ENCODE measurements around the gene LPCAT1. TPM values are rescaled to one million over a fixed set of nuclear protein-coding genes. Genes with fewer than 3 reads are reported as not detected.
A peak's percentile ranks its signal among the peaks of the same experiment; 100 is the strongest.

The LPCAT1 gene
- total RNA-seq, 3 donors from 2014 or later (not counting 1 experiment from before 2014, with no cell fraction given), result 196 to 302 (median 252) TPM

GRCh38 chr5:1449081-1449630 is 74.6 kb downstream of the LPCAT1 start:
- Mint-ChIP-seq H3K36me3 (peaks cover 14% of the 10 kb centered on the region), H3K4me1 (peaks cover 15 to 36% of the 10 kb centered on the region in 2 donors), H3K27ac (no peak overlapping the region), H3K9me3 (peaks cover 4% of the 10 kb centered on the region in 2 donors), H3K4me3 (peak overlapping the region; percentile 41), H3K27me3 (ENCODE audit: low read depth in 2 of 2) (peaks cover 27 to 30% of the 10 kb centered on the region in 2 donors)
- ATAC-seq (no peak), DNase-seq (no peak)
- intact Hi-C loops (cut with micrococcal nuclease), result no loop called here
- Histone ChIP-seq H3K4me3 (ENCODE audit: low read length) (no peak overlapping the region), H3K9me3 (ENCODE audit: control insufficient read depth, insufficient read depth, low read length) (peaks cover 5% of the 10 kb centered on the region), H3K27ac (ENCODE audit: low read length) (no peak overlapping the region), H3K36me3 (ENCODE audit: control insufficient read depth, insufficient read depth, low read length) (no peaks in the 10 kb centered on the region), H3K4me1 (ENCODE audit: control insufficient read depth, insufficient read depth, low read length) (peaks cover 38% of the 10 kb centered on the region), H3K27me3 (ENCODE audit: control insufficient read depth, insufficient read depth, low read length) (peaks cover 10% of the 10 kb centered on the region)
- WGBS (ENCODE audit: insufficient coverage), result 90% methylated on average over 12 of the region's 12 CpGs
- TF ChIP-seq CTCF (IDR thresholded peaks at IDR 0.05), result no peak

GRCh38 chr5:1448511-1449011 is 75.2 kb downstream of the LPCAT1 start:
- peak in 1 of 2 donors; percentile 46 for DNase-seq
- peaks cover 15% of the 10 kb centered on the region for H3K27me3 ChIP-seq (ENCODE audit: control insufficient read depth, insufficient read depth, low read length)
- H3K4me3 ChIP-seq (ENCODE audit: low read length), result no peak overlapping the region
- no peak for TF ChIP-seq CTCF (IDR thresholded peaks at IDR 0.05)
- intact Hi-C loops (cut with micrococcal nuclease), result no loop called here
- WGBS (ENCODE audit: insufficient coverage), result 65% methylated on average over 4 of the region's 5 CpGs
- peaks cover 15 to 36% of the 10 kb centered on the region in 2 donors for H3K4me1 Mint-ChIP-seq
- no peak overlapping the region for H3K27ac Mint-ChIP-seq
- H3K9me3 ChIP-seq (ENCODE audit: control insufficient read depth, insufficient read depth, low read length), result no peaks in the 10 kb centered on the region
- peaks cover 31 to 32% of the 10 kb centered on the region in 2 donors for H3K27me3 Mint-ChIP-seq (ENCODE audit: low read depth in 2 of 2)
- peak; percentile 70 to 73 (median 72) for ATAC-seq
- H3K4me1 ChIP-seq (ENCODE audit: control insufficient read depth, insufficient read depth, low read length), result peaks cover 41% of the 10 kb centered on the region
- peaks cover 8% of the 10 kb centered on the region for H3K36me3 Mint-ChIP-seq
- H3K36me3 ChIP-seq (ENCODE audit: control insufficient read depth, insufficient read depth, low read length), result no peaks in the 10 kb centered on the region
- H3K4me3 Mint-ChIP-seq, result peak overlapping the region; percentile 41
- H3K9me3 Mint-ChIP-seq, result peaks cover 2 to 3% of the 10 kb centered on the region in 2 donors
- no peak overlapping the region for H3K27ac ChIP-seq (ENCODE audit: low read length)

GRCh38 chr5:1447671-1448361 is 75.9 kb downstream of the LPCAT1 start:
- WGBS (ENCODE audit: insufficient coverage), result 28% methylated on average over 16 of the region's 16 CpGs

More at GRCh38 chr5:1447671-1448361, 75.9 kb downstream of the LPCAT1 start:
- peaks cover 31 to 38% of the 10 kb centered on the region in 2 donors for H3K27me3 Mint-ChIP-seq (ENCODE audit: low read depth in 2 of 2)
- H3K4me1 ChIP-seq (ENCODE audit: control insufficient read depth, insufficient read depth, low read length), result peaks cover 41% of the 10 kb centered on the region
- intact Hi-C loops (cut with micrococcal nuclease), result no loop called here
- H3K9me3 Mint-ChIP-seq, result no peaks in the 10 kb centered on the region
- H3K9me3 ChIP-seq (ENCODE audit: control insufficient read depth, insufficient read depth, low read length), result no peaks in the 10 kb centered on the region
- H3K27me3 ChIP-seq (ENCODE audit: control insufficient read depth, insufficient read depth, low read length), result peaks cover 22% of the 10 kb centered on the region
- no peak overlapping the region for H3K4me3 ChIP-seq (ENCODE audit: low read length)
- H3K36me3 Mint-ChIP-seq, result peaks cover under 1% of the 10 kb centered on the region
- no peak overlapping the region for H3K27ac Mint-ChIP-seq
- H3K4me3 Mint-ChIP-seq, result no peak overlapping the region
- ATAC-seq, result peak; percentile 43 to 51 (median 43)
- no peaks in the 10 kb centered on the region for H3K36me3 ChIP-seq (ENCODE audit: control insufficient read depth, insufficient read depth, low read length)
- TF ChIP-seq CTCF (IDR thresholded peaks at IDR 0.05), result no peak
- peak in 1 of 2 donors; percentile 31 for DNase-seq
- H3K4me1 Mint-ChIP-seq, result peaks cover 15 to 36% of the 10 kb centered on the region in 2 donors
- no peak overlapping the region for H3K27ac ChIP-seq (ENCODE audit: low read length)
